Measurements from ENCODE around the gene CHRNB1. TPM values are rescaled to one million over a fixed set of nuclear protein-coding genes. Genes with fewer than 3 reads are reported as not detected.

The CHRNB1 gene
- total and polyA plus RNA-seq, 10 donors, result 7.3 to 12.9 (median 11.3) TPM

GRCh38 chr17:7501729-7502128 is 56.9 kb downstream of the CHRNB1 start:
- Histone ChIP-seq H3K9me3 (no peaks in the 10 kb centered on the region), H3K27me3 (replicated peaks in 1 of 7) (no peaks in the 10 kb centered on the region), H3K4me3 (no peak overlapping the region), H3K27ac (no peak overlapping the region), H3K36me3 (peaks cover 12 to 100% (median 99%) of the 10 kb centered on the region in 6 donors), H3K4me1 (peaks cover 0 to 10% (median 5%) of the 10 kb centered on the region in 6 donors)
- TF ChIP-seq CTCF (IDR thresholded peaks at IDR 0.05 in 8 of 11, conservative IDR thresholded peaks at IDR 0.05 in 3 of 11) (no peak), POLR2AphosphoS5 (IDR thresholded peaks at IDR 0.05) (peak in 1 of 3 donors; percentile 14)
- DNase-seq, result no peak
- intact Hi-C loops (cut with DNase I; ENCODE audit: low total_unique reads), result no loop called here
- WGBS, 5 donors, result 80 to 90% (median 86%) methylated on average over 14 of the region's 14 CpGs

DNA sequence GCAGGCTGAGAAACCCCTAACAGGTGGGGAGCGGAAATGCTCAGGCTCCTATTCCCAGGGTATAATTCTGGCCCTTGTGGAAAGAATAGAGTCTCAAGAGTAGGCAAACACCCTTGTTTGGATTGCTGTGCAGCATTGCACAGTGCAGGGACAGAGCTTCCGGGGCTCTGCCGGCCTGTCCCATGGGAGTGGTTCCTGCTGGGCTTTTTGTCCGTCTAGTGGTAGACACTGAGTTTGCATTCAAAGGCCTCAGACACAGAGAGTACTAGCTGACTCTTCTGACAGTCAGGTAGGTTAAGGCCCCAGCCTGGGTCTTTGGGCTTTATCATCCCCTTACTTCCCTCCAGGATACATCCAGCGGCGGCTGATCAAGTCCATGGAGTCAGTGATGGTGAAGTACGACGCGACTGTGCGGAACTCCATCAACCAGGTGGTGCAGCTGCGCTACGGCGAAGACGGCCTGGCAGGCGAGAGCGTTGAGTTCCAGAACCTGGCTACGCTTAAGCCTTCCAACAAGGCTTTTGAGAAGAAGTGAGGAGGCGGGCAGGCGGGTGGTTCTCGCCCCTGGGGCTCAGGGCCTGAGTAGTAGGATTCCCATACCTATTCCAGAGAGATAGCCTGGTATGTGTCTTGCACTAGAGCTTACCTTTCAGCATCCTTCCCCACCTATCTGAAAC is 57.4 kb downstream of the CHRNB1 start:
- peak in 1 of 3 donors; percentile 41 for TF ChIP-seq POLR2AphosphoS5 (IDR thresholded peaks at IDR 0.05)
- TF ChIP-seq CTCF (IDR thresholded peaks at IDR 0.05 in 8 of 11, conservative IDR thresholded peaks at IDR 0.05 in 3 of 11), result no peak
- TF ChIP-seq POLR2A (IDR thresholded peaks at IDR 0.05), result no peak
- Histone ChIP-seq H3K36me3 (peaks cover 12 to 100% (median 98%) of the 10 kb centered on the region in 6 donors), H3K27ac (no peak overlapping the region), H3K4me1 (peaks cover 0 to 5% (median 1%) of the 10 kb centered on the region in 6 donors), H3K4me3 (no peak overlapping the region), H3K27me3 (replicated peaks in 1 of 7) (no peaks in the 10 kb centered on the region), H3K9me3 (no peaks in the 10 kb centered on the region)
- DNase-seq, result no peak
- WGBS, 5 donors, result 90 to 97% (median 95%) methylated on average over 19 to 20 of the region's 20 CpGs
- intact Hi-C loops (cut with DNase I; ENCODE audit: low total_unique reads), result no loop called here

DNA sequence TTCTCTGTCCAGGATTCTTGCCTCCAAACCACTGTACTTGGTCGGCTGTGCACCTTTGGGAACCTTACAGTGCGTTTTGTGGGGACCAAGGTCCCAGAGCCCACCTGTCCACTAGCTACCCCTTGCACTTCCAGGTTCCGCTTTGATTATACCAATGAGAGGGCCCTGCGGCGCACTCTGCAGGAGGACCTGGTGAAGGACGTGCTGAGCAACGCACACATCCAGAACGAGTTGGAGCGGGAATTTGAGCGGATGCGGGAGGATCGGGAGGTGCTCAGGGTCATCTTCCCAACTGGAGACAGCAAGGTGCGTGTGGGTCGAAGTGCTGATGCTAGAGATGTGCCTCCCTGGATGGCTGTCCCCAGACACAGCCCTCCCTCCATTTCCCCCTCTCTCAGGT is 58.1 kb downstream of the CHRNB1 start:
- peaks cover 9 to 100% (median 98%) of the 10 kb centered on the region in 6 donors for H3K36me3 ChIP-seq
- H3K4me3 ChIP-seq, result no peak overlapping the region
- 88 to 92% (median 90%) methylated on average over 13 to 14 of the region's 14 CpGs for WGBS, 5 donors
- TF ChIP-seq POLR2AphosphoS5 (IDR thresholded peaks at IDR 0.05) (peak in 1 of 3 donors; percentile 36), CTCF (IDR thresholded peaks at IDR 0.05 in 8 of 11, conservative IDR thresholded peaks at IDR 0.05 in 3 of 11) (peak in 2 of 11 experiments; percentile 8 to 20), POLR2A (IDR thresholded peaks at IDR 0.05) (no peak)
- no peaks in the 10 kb centered on the region for H3K9me3 ChIP-seq
- no peaks in the 10 kb centered on the region for H3K27me3 ChIP-seq (replicated peaks in 1 of 7)
- DNase-seq, result no peak
- H3K27ac ChIP-seq, result no peak overlapping the region
- intact Hi-C loops (cut with DNase I; ENCODE audit: low total_unique reads), result no loop called here
- H3K4me1 ChIP-seq, result no peaks in the 10 kb centered on the region

GRCh38 chr17:7503521-7503920 is 58.7 kb downstream of the CHRNB1 start:
- DNase-seq, result no peak
- Histone ChIP-seq H3K36me3 (peaks cover 9 to 100% (median 97%) of the 10 kb centered on the region in 6 donors), H3K27ac (no peak overlapping the region), H3K4me1 (no peaks in the 10 kb centered on the region), H3K9me3 (no peaks in the 10 kb centered on the region), H3K4me3 (no peak overlapping the region), H3K27me3 (replicated peaks in 1 of 7) (no peaks in the 10 kb centered on the region)
- intact Hi-C loops (cut with DNase I; ENCODE audit: low total_unique reads), result no loop called here
- TF ChIP-seq POLR2A (IDR thresholded peaks at IDR 0.05) (no peak), POLR2AphosphoS5 (IDR thresholded peaks at IDR 0.05) (no peak), CTCF (IDR thresholded peaks at IDR 0.05 in 8 of 11, conservative IDR thresholded peaks at IDR 0.05 in 3 of 11) (no peak)
- WGBS, 5 donors, result 94 to 100% (median 96%) methylated on average over 8 of the region's 8 CpGs

Measured in spleen (tissue), 11 donors.